Upper lobe of left lung (tissue), 4 donors: ENCODE results near the gene PRKAR1A.

Source experiments
- CTCF ChIP-seq, 6 experiments: fragments of 450-650 bp in 4 of 6; fragments of 200-600 bp in 2 of 6; sonication (generic) in 2 of 6; IDR thresholded peaks; one replicate each; pipeline ENCODE4 v1.5.1; 2016 to 2019; ENCODE audit warnings: antibody characterized with exemption in 6 of 6
- EP300 ChIP-seq, 4 donors: sonication (generic); formaldehyde crosslinking; IDR thresholded peaks; one replicate each; pipeline ENCODE4 v1.5.1; 2017; ENCODE audit warnings: antibody characterized with exemption in 4 of 4, control low read depth in 2 of 4
- POLR2A ChIP-seq, 4 donors: fragments of 450-650 bp; IDR thresholded peaks; one replicate each; pipeline ENCODE4 v1.5.1; 2016 to 2017; ENCODE audit warnings: antibody characterized with exemption in 4 of 4, mild to moderate bottlenecking in 2 of 4
- POLR2AphosphoS5 ChIP-seq, 2 donors: sonication (generic); formaldehyde crosslinking; IDR thresholded peaks; one replicate each; pipeline ENCODE4 v1.5.1; 2017; ENCODE audit warnings: antibody characterized with exemption in 2 of 2

GRCh38 chr17:68497885-68498319 lies 14.3 kb upstream of the PRKAR1A start:
- TF ChIP-seq CTCF (IDR thresholded peaks at IDR 0.05) (no peak), POLR2A (IDR thresholded peaks at IDR 0.05) (no peak), EP300 (IDR thresholded peaks at IDR 0.05) (no peak), POLR2AphosphoS5 (IDR thresholded peaks at IDR 0.05) (no peak)
